SK-N-SH treated with all-trans-retinoic acid at 6 μM for 48 hours (cell line): ENCODE results near the gene CLCN4.

Experiments
- ATAC-seq: fragments of 200-7000 bp; cut with Tn5 transposase; 3 replicates; pipeline ENCODE4 v1.9.1; 2020; ENCODE audit warnings: mild to moderate bottlenecking, moderate library complexity
- ARNTL ChIP-seq: fragments of 450-650 bp; formaldehyde crosslinking; IDR thresholded peaks from 2 replicates; pipeline ENCODE4 v1.5.0; 2020; ENCODE audit warnings: low read depth, mild to moderate bottlenecking, moderate library complexity, borderline replicate concordance
- BACH2 ChIP-seq: fragments of 250-450 bp; sonication (Bioruptor Pico); IDR thresholded peaks from 2 replicates; pipeline ENCODE4 v1.9.0; 2021; ENCODE audit warnings: mild to moderate bottlenecking, borderline replicate concordance
- CREB5 ChIP-seq: fragments of 250-450 bp; sonication (Bioruptor Pico); IDR thresholded peaks from 2 replicates; pipeline ENCODE4 v1.5.1; 2020; ENCODE audit warnings: low read depth, mild to moderate bottlenecking, moderate library complexity
- CSDC2 ChIP-seq: fragments of 250-450 bp; sonication (Bioruptor Pico); IDR thresholded peaks from 2 replicates; pipeline ENCODE4 v1.5.0; 2020; ENCODE audit warnings: mild to moderate bottlenecking, moderate library complexity
- CSRNP3 ChIP-seq: fragments of 250-450 bp; sonication (Bioruptor Pico); IDR thresholded peaks from 2 replicates; pipeline ENCODE4 v1.5.1; 2021; ENCODE audit warnings: mild to moderate bottlenecking, moderate library complexity
- ESRRG ChIP-seq: fragments of 250-450 bp; sonication (Bioruptor Pico); IDR thresholded peaks from 2 replicates; pipeline ENCODE4 v1.6.1; 2021; ENCODE audit warnings: mild to moderate bottlenecking
- GLIS3 ChIP-seq: fragments of 250-450 bp; sonication (Bioruptor Pico); IDR thresholded peaks from 2 replicates; pipeline ENCODE4 v1.5.0; 2020; ENCODE audit warnings: mild to moderate bottlenecking, moderate library complexity
- ISL1 ChIP-seq: fragments of 250-450 bp; sonication (Bioruptor Pico); IDR thresholded peaks from 2 replicates; pipeline ENCODE4 v2.1.2; 2022; ENCODE audit warnings: mild to moderate bottlenecking, moderate library complexity
- OSR1 ChIP-seq: fragments of 250-450 bp; sonication (Bioruptor Pico); IDR thresholded peaks from 2 replicates; pipeline ENCODE4 v1.8.0; 2022; ENCODE audit warnings: moderate library complexity, mild to moderate bottlenecking, inconsistent platforms
- PATZ1 ChIP-seq: fragments of 250-450 bp; sonication (Bioruptor Pico); IDR thresholded peaks from 2 replicates; pipeline ENCODE4 v1.8.0; 2020; ENCODE audit warnings: mild to moderate bottlenecking, moderate library complexity, borderline replicate concordance
- PPARA ChIP-seq: fragments of 250-450 bp; sonication (Bioruptor Pico); IDR thresholded peaks from 2 replicates; pipeline ENCODE4 v1.5.0; 2020; ENCODE audit warnings: mild to moderate bottlenecking, borderline replicate concordance
- RARB ChIP-seq: fragments of 250-450 bp; sonication (Bioruptor Pico); IDR thresholded peaks from 2 replicates; pipeline ENCODE4 v1.8.0; 2021; ENCODE audit warnings: mild to moderate bottlenecking, moderate library complexity
- SNAI2 ChIP-seq: fragments of 250-450 bp; sonication (Bioruptor Pico); IDR thresholded peaks from 2 replicates; pipeline ENCODE4 v1.5.0; 2020; ENCODE audit warnings: mild to moderate bottlenecking, moderate library complexity
- TSHZ2 ChIP-seq: fragments of 250-450 bp; sonication (Bioruptor Pico); IDR thresholded peaks from 2 replicates; pipeline ENCODE4 v1.5.0; 2020; ENCODE audit warnings: mild to moderate bottlenecking, moderate library complexity
- ZC3H10 ChIP-seq: fragments of 250-450 bp; sonication (Bioruptor Pico); IDR thresholded peaks from 2 replicates; pipeline ENCODE4 v1.5.1; 2021; ENCODE audit warnings: mild to moderate bottlenecking, moderate library complexity
- ZFP30 ChIP-seq: fragments of 450-650 bp; formaldehyde crosslinking; IDR thresholded peaks from 2 replicates; pipeline ENCODE4 v1.5.0; 2022; ENCODE audit warnings: mild to moderate bottlenecking, moderate library complexity
- ZNF565 ChIP-seq: fragments of 450-650 bp; formaldehyde crosslinking; conservative IDR thresholded peaks from 2 replicates; pipeline ENCODE4 v1.5.0; 2020; ENCODE audit warnings: low read depth, mild to moderate bottlenecking, moderate library complexity
- ZNF70 ChIP-seq: fragments of 450-650 bp; formaldehyde crosslinking; IDR thresholded peaks from 2 replicates; pipeline ENCODE4 v1.5.0; 2020; ENCODE audit warnings: mild to moderate bottlenecking, moderate library complexity
- TF ChIP-seq, protein P1 (sequence below): fragments of 250-450 bp; sonication (Bioruptor Pico); IDR thresholded peaks from 2 replicates; pipeline ENCODE4 v1.8.0; 2021; ENCODE audit warnings: low read depth, mild to moderate bottlenecking, moderate library complexity, borderline replicate concordance

Gene CLCN4

DNA sequence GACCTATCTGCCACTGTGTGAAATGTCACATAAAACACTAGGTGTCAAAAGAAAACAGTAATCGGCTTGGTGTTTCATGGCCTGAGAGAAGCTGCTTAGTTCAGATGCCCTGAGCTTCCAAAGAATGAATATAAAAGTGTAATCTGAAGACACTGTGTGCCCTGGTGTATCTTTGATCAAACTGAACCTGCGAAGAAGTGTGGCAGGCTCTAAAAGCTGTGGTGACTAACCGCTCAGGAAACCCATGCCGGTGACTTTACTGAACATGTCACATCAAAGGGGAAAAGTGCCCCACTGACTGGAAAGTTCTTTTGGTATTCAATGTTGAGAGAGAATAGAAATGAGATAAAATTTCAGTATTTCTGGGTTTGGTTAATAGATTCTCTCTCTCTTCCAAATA, 89.1 kb downstream of the CLCN4 start:
- no peak for ATAC-seq
- no peak for TF ChIP-seq BACH2 (CRISPR knock-in tag)
- TF ChIP-seq ZC3H10 (CRISPR knock-in tag), result no peak
- no peak for TF ChIP-seq OSR1 (CRISPR knock-in tag)
- TF ChIP-seq ZNF565 (CRISPR knock-in tag), result no peak
- TF ChIP-seq CSDC2 (CRISPR knock-in tag), result no peak
- TF ChIP-seq PATZ1 (CRISPR knock-in tag), result no peak
- no peak for TF ChIP-seq GLIS3 (CRISPR knock-in tag)
- no peak for TF ChIP-seq ZNF70 (CRISPR knock-in tag)
- TF ChIP-seq, protein P1, sequence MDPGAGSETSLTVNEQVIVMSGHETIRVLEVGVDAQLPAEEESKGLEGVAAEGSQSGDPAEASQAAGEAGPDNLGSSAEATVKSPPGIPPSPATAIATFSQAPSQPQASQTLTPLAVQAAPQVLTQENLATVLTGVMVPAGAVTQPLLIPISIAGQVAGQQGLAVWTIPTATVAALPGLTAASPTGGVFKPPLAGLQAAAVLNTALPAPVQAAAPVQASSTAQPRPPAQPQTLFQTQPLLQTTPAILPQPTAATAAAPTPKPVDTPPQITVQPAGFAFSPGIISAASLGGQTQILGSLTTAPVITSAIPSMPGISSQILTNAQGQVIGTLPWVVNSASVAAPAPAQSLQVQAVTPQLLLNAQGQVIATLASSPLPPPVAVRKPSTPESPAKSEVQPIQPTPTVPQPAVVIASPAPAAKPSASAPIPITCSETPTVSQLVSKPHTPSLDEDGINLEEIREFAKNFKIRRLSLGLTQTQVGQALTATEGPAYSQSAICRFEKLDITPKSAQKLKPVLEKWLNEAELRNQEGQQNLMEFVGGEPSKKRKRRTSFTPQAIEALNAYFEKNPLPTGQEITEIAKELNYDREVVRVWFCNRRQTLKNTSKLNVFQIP (CRISPR knock-in tag), result no peak
- no peak for TF ChIP-seq CREB5 (CRISPR knock-in tag)
- TF ChIP-seq RARB (CRISPR knock-in tag), result no peak
- no peak for TF ChIP-seq ESRRG

DNA sequence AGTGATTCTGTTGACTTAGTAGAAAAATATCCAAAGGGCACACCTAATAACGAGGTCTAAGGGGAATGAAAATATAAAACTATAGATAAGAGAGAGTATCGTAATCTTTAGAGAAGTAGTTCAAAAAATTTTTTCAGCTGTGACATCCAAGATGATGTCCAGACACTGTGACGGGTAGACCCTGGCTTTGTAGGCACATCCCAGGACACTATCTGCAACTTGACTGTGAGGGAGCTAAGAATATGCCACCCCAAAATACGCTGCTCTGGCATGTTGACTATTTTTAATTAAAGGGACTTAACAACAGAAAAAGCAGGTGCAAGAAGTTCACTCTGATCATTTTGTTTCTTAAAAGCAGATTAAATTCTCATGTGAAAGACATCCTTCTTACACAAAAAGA, 89.5 kb downstream of the CLCN4 start:
- ATAC-seq, result no peak
- TF ChIP-seq, protein P1 (CRISPR knock-in tag), result no peak
- no peak for TF ChIP-seq CREB5 (CRISPR knock-in tag)
- no peak for TF ChIP-seq ARNTL
- no peak for TF ChIP-seq GLIS3 (CRISPR knock-in tag)
- no peak for TF ChIP-seq OSR1 (CRISPR knock-in tag)
- TF ChIP-seq CSRNP3 (CRISPR knock-in tag), result no peak
- no peak for TF ChIP-seq TSHZ2 (CRISPR knock-in tag)
- TF ChIP-seq ESRRG, result no peak
- TF ChIP-seq ISL1 (CRISPR knock-in tag), result no peak
- TF ChIP-seq ZFP30 (CRISPR knock-in tag), result no peak
- no peak for TF ChIP-seq PPARA (CRISPR knock-in tag)
- no peak for TF ChIP-seq SNAI2 (CRISPR knock-in tag)
- TF ChIP-seq BACH2 (CRISPR knock-in tag), result no peak
- no peak for TF ChIP-seq ZNF70 (CRISPR knock-in tag)
- TF ChIP-seq PATZ1 (CRISPR knock-in tag), result no peak
- TF ChIP-seq ZNF565 (CRISPR knock-in tag), result no peak
